Neural progenitor cell (in vitro differentiated cells): ENCODE results near the gene ERVFRD-1. TPM values are rescaled to one million over a fixed set of nuclear protein-coding genes. Genes with fewer than 3 reads are reported as not detected.

ENCODE experiments used
- DNase-seq: peaks from one replicate; pipeline ENCODE4 v3.0.0-alpha.2; 2016; ENCODE audit warnings: low spot score
- H2AFZ ChIP-seq: fragments of 200-600 bp; sonication (generic); replicated peaks from 2 replicates; pipeline ENCODE4 v1.6.1; 2016; ENCODE audit warnings: antibody characterized with exemption
- H3F3A ChIP-seq: fragments of 200-600 bp; sonication (generic); 2 replicates; pipeline ENCODE4 v1.6.1; 2016; ENCODE audit warnings: antibody characterized with exemption, low read depth
- H3K27ac ChIP-seq: fragments of 200-600 bp; sonication (generic); 2 replicates; pipeline ENCODE4 v1.5.1; 2016; ENCODE audit warnings: mild to moderate bottlenecking
- H3K27me3 ChIP-seq: fragments of 200-600 bp; sonication (generic); 2 replicates; pipeline ENCODE4 v1.6.1; 2016; ENCODE audit warnings: mild to moderate bottlenecking, moderate library complexity
- H3K36me3 ChIP-seq: fragments of 200-600 bp; sonication (generic); 2 replicates; pipeline ENCODE4 v1.5.1; 2016
- H3K4me1 ChIP-seq: fragments of 200-600 bp; sonication (generic); 2 replicates; pipeline ENCODE4 v1.6.1; 2016; ENCODE audit warnings: mixed run types
- H3K4me2 ChIP-seq: fragments of 200-600 bp; sonication (generic); 2 replicates; pipeline ENCODE4 v1.6.1; 2016
- H3K4me3 ChIP-seq: fragments of 200-600 bp; sonication (generic); 2 replicates; pipeline ENCODE4 v1.5.1; 2016
- H3K79me2 ChIP-seq: fragments of 200-600 bp; sonication (generic); 2 replicates; pipeline ENCODE4 v1.6.1; 2016; ENCODE audit warnings: low read depth
- H3K9ac ChIP-seq: fragments of 200-600 bp; sonication (generic); 2 replicates; pipeline ENCODE4 v1.6.1; 2016
- H3K9me3 ChIP-seq: fragments of 200-600 bp; sonication (generic); 2 replicates; pipeline ENCODE4 v1.5.1; 2016; ENCODE audit warnings: low read depth
- H4K20me1 ChIP-seq: fragments of 200-600 bp; sonication (generic); 2 replicates; pipeline ENCODE4 v1.6.1; 2016; ENCODE audit warnings: low read depth
- H3K27ac Mint-ChIP-seq: 3 replicates; pipeline ENCODE4 v1.8.0; 2021; ENCODE audit warnings: mixed read lengths
- H3K27me3 Mint-ChIP-seq: 2 replicates; pipeline ENCODE4 v1.8.0; 2022; ENCODE audit warnings: low read depth, mild to moderate bottlenecking, inconsistent platforms, moderate library complexity, mixed read lengths; ENCODE audit not compliant: insufficient read depth
- H3K36me3 Mint-ChIP-seq: 3 replicates; pipeline ENCODE4 v1.8.0; 2021; ENCODE audit warnings: mixed read lengths
- H3K4me1 Mint-ChIP-seq: 3 replicates; pipeline ENCODE4 v1.8.0; 2021; ENCODE audit warnings: mixed read lengths
- H3K4me3 Mint-ChIP-seq: 3 replicates; pipeline ENCODE4 v1.8.0; 2021; ENCODE audit warnings: mild to moderate bottlenecking, moderate library complexity, mixed read lengths
- H3K9me3 Mint-ChIP-seq: 3 replicates; pipeline ENCODE4 v1.8.0; 2020; ENCODE audit warnings: mixed read lengths
- CTCF ChIP-seq: fragments of 200-600 bp; sonication (generic); IDR thresholded peaks from 2 replicates; pipeline ENCODE4 v1.5.1; 2017; ENCODE audit warnings: antibody characterized with exemption, mild to moderate bottlenecking
- EZH2 ChIP-seq: fragments of 200-600 bp; sonication (generic); IDR thresholded peaks from 2 replicates; pipeline ENCODE4 v1.6.1; 2017; ENCODE audit warnings: antibody characterized with exemption, mild to moderate bottlenecking, moderate library complexity
- EZH2phosphoT487 ChIP-seq: fragments of 200-600 bp; sonication (generic); IDR thresholded peaks from 2 replicates; pipeline ENCODE4 v1.6.1; 2017; ENCODE audit warnings: antibody characterized with exemption
- total RNA-seq: library from RNA; depleted of rRNA; stranded (reverse); fragments of >200 nt; gene quantifications from 2 replicates; pipeline ENCODE4 v1.2.3, GENCODE V29; 2015; ENCODE audit warnings: low replicate concordance

The ERVFRD-1 gene
- total RNA-seq, 1 donor from 2014 or later, result not detected

GRCh38 chr6:11133281-11133680 lies 21.8 kb upstream of the ERVFRD-1 start:
- peaks cover 7% of the 10 kb centered on the region for H3K79me2 ChIP-seq

GRCh38 chr6:11132194-11132888 lies 20.8 kb upstream of the ERVFRD-1 start:
- Mint-ChIP-seq H3K9me3 (no peaks in the 10 kb centered on the region), H3K27ac (no peak overlapping the region), H3K27me3 (peaks cover under 1% of the 10 kb centered on the region), H3K4me1 (no peaks in the 10 kb centered on the region), H3K36me3 (peaks cover 16% of the 10 kb centered on the region), H3K4me3 (no peak overlapping the region)
- H3K4me2 ChIP-seq, result no peak overlapping the region
- no peak overlapping the region for H2AFZ ChIP-seq
- H3K27me3 ChIP-seq, result no peaks in the 10 kb centered on the region
- no peak overlapping the region for H3K4me3 ChIP-seq
- no peak overlapping the region for H3K9ac ChIP-seq
- no peak for TF ChIP-seq EZH2
- TF ChIP-seq CTCF, result no peak
- no peak for TF ChIP-seq EZH2phosphoT487
- no peak overlapping the region for H3K27ac ChIP-seq
- peaks cover 6% of the 10 kb centered on the region for H3K4me1 ChIP-seq
- H3F3A ChIP-seq, result no peaks in the 10 kb centered on the region
- H3K36me3 ChIP-seq, result no peaks in the 10 kb centered on the region
- no peak for DNase-seq
- H4K20me1 ChIP-seq, result no peaks in the 10 kb centered on the region
- no peaks in the 10 kb centered on the region for H3K9me3 ChIP-seq
- H3K79me2 ChIP-seq, result peaks cover 7% of the 10 kb centered on the region

More at GRCh38 chr6:11133281-11133680, 21.8 kb upstream of the ERVFRD-1 start:
- Histone ChIP-seq H3F3A (no peaks in the 10 kb centered on the region), H3K4me2 (no peak overlapping the region), H3K9me3 (no peaks in the 10 kb centered on the region), H4K20me1 (no peaks in the 10 kb centered on the region), H3K27me3 (no peaks in the 10 kb centered on the region), H2AFZ (no peak overlapping the region), H3K4me1 (peaks cover 6% of the 10 kb centered on the region), H3K9ac (no peak overlapping the region), H3K36me3 (no peaks in the 10 kb centered on the region), H3K27ac (no peak overlapping the region), H3K4me3 (no peak overlapping the region)
- H3K27ac Mint-ChIP-seq, result no peak overlapping the region
- H3K4me3 Mint-ChIP-seq, result no peak overlapping the region
- TF ChIP-seq EZH2phosphoT487 (no peak), CTCF (no peak), EZH2 (no peak)
- peaks cover 13% of the 10 kb centered on the region for H3K36me3 Mint-ChIP-seq
- no peaks in the 10 kb centered on the region for H3K27me3 Mint-ChIP-seq
- no peak for DNase-seq
- H3K4me1 Mint-ChIP-seq, result no peaks in the 10 kb centered on the region
- no peaks in the 10 kb centered on the region for H3K9me3 Mint-ChIP-seq

GRCh38 chr6:11130605-11131004 lies 19.1 kb upstream of the ERVFRD-1 start:
- H3K9me3 Mint-ChIP-seq, result peaks cover 10% of the 10 kb centered on the region
- H3K4me1 ChIP-seq, result no peaks in the 10 kb centered on the region
- no peak overlapping the region for H2AFZ ChIP-seq
- no peaks in the 10 kb centered on the region for H4K20me1 ChIP-seq
- H3K36me3 Mint-ChIP-seq, result peaks cover 28% of the 10 kb centered on the region
- H3K27me3 ChIP-seq, result no peaks in the 10 kb centered on the region
- no peak overlapping the region for H3K27ac Mint-ChIP-seq
- no peaks in the 10 kb centered on the region for H3F3A ChIP-seq
- no peak for DNase-seq
- H3K79me2 ChIP-seq, result peaks cover 7% of the 10 kb centered on the region
- no peaks in the 10 kb centered on the region for H3K36me3 ChIP-seq
- H3K4me3 ChIP-seq, result no peak overlapping the region
- no peak overlapping the region for H3K9ac ChIP-seq
- H3K27ac ChIP-seq, result no peak overlapping the region
- peaks cover 2% of the 10 kb centered on the region for H3K27me3 Mint-ChIP-seq
- H3K4me1 Mint-ChIP-seq, result no peaks in the 10 kb centered on the region
- H3K9me3 ChIP-seq, result no peaks in the 10 kb centered on the region
- H3K4me3 Mint-ChIP-seq, result no peak overlapping the region
- TF ChIP-seq EZH2, result no peak
- no peak overlapping the region for H3K4me2 ChIP-seq

GRCh38 chr6:11129908-11130565 lies 18.5 kb upstream of the ERVFRD-1 start:
- Histone ChIP-seq H3K4me3 (no peak overlapping the region), H3K79me2 (peaks cover 7% of the 10 kb centered on the region), H2AFZ (no peak overlapping the region), H4K20me1 (no peaks in the 10 kb centered on the region), H3K27ac (no peak overlapping the region), H3K27me3 (no peaks in the 10 kb centered on the region), H3K36me3 (no peaks in the 10 kb centered on the region), H3K4me1 (no peaks in the 10 kb centered on the region), H3K9me3 (no peaks in the 10 kb centered on the region), H3K4me2 (no peak overlapping the region), H3F3A (no peaks in the 10 kb centered on the region), H3K9ac (no peak overlapping the region)
- Mint-ChIP-seq H3K4me3 (no peak overlapping the region), H3K9me3 (peaks cover 12% of the 10 kb centered on the region), H3K4me1 (no peaks in the 10 kb centered on the region), H3K27ac (no peak overlapping the region), H3K36me3 (peaks cover 26% of the 10 kb centered on the region), H3K27me3 (peaks cover 2% of the 10 kb centered on the region)
- TF ChIP-seq EZH2phosphoT487 (no peak), CTCF (no peak), EZH2 (no peak)
- no peak for DNase-seq
